GM19324 (cell line): ENCODE data around the gene CDH20.

Source experiments
- ATAC-seq: cut with Tn5 transposase; IDR thresholded peaks from one replicate; pipeline ENCODE4 v1.9.1; 2021; ENCODE audit warnings: mild to moderate bottlenecking, moderate library complexity; ENCODE audit not compliant: unreplicated experiment, low FRiP score

The CDH20 gene

DNA sequence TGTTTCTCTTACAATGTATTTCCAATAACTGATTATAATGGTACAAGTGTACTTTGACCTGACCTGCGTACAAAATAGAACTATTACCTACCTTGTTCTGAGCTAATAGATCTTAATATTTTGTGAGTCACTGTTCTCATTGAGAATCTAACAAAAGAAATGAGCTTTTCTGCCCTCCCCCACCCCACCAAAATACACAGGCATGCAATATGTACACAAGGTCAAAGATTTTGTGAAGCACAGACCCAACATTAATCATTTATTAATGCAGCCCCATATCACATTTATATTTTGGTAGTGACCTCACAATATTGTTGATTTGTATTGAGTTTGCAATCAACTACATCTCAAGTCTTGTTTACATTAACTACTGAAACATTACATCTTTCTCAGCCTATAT lies 86.5 kb downstream of the CDH20 start:
- ATAC-seq, result no peak

GRCh38 chr18:61420218-61420885 lies 87.1 kb downstream of the CDH20 start:
- no peak for ATAC-seq

DNA sequence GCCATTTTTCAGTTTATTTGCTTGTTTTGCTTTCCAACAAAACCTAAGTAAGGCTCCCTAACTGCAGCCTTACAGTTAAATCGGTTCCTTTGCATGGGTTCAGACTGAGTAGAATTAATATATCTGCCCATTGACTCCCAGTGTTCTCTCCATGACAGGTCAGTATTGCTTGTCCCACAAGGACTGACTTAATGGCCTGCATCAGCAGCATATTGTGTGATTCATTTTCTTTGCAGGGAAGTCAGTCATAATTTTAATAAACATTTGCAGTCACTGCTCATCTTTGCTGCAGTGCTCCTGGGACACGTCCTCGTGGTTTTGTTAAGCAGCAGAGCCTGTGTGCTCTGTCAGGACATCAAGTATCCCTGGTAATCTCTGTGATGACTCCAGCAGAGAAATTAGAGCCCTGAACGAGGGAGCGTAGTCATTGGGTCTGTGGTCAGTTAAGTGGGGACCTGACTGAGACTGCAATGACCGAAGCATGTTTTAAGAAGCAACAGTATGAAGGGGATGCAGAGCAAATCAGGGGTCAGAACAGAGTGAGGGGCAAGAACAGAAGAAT lies 93.3 kb downstream of the CDH20 start:
- no peak for ATAC-seq

DNA sequence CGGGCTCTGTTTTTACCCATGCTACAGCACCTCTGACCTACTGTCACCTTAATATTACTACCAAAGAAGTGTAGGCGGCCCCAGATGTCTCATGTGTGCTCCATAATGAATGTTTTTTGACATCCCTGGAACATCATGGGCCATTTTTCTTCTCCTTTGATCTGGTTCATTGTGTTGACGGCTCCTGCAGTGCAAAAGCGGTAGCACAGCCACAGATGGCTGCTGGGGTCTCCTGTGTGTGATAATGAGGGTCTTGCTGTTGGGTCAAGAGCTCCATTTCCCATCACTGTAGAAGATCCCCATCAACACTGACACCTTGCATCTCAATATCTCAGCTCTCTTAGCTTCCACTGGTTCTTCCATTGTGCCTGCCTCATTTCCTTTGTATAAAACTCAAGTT lies 95.0 kb downstream of the CDH20 start:
- no peak for ATAC-seq

- no peak for ATAC-seq
Measured at GRCh38 chr18:61432590-61432989, 99.4 kb downstream of the CDH20 start.

DNA sequence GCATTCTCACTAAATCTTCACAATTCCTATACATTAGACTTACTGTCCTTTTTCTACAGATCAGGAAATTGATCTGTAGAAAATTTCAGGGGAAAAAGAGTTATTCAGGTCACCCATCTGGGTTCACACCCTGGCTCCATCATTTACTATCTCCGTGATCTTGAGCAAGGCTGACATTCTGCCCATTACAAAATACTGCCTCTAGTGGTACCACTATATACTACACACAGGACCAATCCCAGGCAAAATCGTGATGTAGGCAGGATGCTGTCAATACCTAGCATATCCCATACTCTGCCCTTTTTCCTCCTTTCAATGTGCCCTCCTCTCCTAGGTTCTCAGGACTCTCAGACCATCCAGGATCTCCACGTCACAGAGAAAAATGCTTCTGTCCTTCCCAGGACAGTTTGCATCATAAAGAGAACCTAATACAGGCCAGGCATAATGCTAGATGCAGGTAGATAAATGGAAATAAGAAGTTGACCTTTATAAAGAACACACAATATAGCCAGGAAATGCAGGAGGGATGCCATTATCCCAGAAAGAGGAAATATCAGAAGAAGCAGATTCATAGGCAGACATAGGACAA lies 101.9 kb downstream of the CDH20 start:
- peak; percentile 59 for ATAC-seq

DNA sequence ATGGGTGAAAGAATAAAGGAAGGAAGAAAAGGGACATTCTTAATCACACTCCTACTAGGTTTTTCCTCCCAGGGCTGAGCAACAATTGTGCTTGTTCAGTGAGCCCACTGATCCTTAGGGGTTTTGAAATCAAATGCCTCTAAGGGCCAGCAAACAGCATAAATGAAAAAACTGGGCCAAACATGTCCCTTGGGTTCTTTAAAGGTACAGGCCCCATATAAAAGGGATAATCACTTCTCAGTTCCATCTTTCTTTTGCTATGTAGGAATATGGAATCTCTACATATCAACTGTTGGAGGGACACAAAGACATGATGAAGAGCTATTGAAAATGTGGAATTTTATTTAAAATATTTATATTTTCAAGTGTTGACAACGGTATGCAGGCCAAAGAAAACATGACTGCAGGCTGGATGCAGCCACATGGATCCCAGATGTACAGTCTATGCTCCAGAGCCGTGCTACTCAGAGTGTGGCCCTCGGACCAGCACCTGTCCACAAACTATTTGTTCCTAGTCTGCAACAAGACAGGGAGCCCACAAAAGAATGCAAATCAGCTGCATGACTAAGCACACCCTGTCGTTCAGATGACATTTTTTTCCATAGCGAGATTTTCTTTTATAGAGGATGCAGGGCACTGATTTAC lies 110.0 kb downstream of the CDH20 start:
- ATAC-seq, result no peak

- ATAC-seq, result peak; percentile 89
Measured at GRCh38 chr18:61448316-61448715, 115.1 kb downstream of the CDH20 start.

DNA sequence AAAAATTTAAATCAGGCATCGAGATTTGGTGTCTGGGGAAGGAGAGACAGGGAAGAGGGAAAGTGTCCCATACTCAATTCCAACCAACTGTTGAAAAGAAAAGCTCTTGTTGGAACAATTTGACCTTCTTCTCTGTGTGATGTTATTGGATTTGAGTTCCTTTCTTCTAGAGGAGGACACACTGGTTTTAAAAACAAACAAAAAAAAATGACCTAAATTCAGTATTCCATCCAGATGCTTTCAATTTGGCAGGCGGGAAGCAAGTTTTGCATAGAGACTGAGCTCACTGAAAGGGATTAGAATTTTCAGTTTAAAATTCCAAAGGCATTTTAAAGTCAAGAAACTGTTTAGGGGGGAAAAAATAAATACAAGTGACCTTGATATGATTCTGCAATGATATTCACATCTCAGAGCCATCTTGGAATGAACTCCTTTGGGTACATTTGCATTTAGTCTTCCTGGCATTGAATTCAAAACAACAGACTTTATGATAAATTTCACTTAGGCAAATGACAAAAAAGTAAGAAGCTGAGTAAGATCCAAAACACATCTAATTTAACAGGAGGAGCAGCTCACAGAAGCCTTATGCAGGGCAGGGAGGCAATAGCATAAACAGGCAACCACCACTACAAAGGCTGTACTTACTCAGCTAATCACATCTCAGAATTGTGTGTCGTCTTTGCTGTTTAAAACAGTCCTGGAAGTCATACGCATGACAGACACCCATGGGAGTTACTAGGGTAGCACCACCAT lies 126.8 kb downstream of the CDH20 start:
- no peak for ATAC-seq

GRCh38 chr18:61464551-61465142 lies 131.4 kb downstream of the CDH20 start:
- no peak for ATAC-seq

- ATAC-seq, result no peak
Measured at GRCh38 chr18:61466736-61467135, 133.5 kb downstream of the CDH20 start.

DNA sequence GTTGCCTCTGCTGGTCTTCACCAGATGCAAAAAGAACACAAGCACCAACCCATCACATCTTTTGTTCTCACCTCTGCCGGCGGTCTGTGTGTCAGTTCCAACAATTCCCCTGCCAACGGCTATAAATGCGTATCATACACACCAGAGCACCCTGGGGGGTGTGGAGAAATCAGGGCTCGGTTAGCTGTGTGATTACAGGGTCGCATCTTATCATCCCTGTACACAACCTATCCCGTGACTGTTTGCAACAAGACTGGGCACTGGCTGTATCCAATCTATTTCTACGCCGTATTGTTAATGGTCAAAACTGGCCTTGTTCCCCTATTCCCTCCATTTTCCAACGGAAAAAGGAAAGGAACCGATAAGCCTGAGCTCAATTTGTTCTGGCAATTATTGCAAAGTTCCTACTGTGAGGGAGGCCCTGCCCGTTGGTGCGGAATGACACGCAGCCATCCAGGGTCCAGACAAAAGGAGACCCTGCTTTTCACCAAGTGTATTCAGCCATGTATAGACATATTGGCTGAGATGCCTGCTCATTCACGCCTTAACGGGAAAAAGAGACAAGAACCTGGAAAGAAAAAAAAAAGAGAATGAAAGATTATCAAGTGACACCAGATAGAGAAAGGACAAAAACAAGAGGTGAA lies 136.9 kb downstream of the CDH20 start:
- ATAC-seq, result no peak

GRCh38 chr18:61471541-61471940 lies 138.3 kb downstream of the CDH20 start:
- ATAC-seq, result no peak

DNA sequence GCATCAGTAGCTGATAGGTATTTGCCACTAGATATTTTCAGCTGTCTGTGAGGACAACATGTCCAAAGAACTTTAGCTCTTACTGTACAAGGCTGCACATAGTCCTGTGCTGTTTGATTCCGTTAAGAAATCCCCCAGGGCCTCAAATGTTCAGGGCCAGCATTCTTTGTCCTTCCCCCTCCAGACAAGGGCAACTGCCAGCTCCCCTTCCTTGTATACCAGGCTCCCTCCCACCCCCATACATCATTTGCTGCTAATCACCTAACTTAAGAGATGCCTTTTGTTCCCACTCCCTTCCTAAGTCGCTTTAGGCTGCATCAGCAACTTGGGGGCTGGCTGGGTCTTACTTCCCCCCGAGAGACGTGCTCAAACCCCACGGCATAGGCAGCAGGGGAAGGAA lies 138.7 kb downstream of the CDH20 start:
- ATAC-seq, result no peak

- no peak for ATAC-seq
Measured at GRCh38 chr18:61474341-61474740, 141.1 kb downstream of the CDH20 start.

GRCh38 chr18:61474918-61475317 lies 141.7 kb downstream of the CDH20 start:
- no peak for ATAC-seq

DNA sequence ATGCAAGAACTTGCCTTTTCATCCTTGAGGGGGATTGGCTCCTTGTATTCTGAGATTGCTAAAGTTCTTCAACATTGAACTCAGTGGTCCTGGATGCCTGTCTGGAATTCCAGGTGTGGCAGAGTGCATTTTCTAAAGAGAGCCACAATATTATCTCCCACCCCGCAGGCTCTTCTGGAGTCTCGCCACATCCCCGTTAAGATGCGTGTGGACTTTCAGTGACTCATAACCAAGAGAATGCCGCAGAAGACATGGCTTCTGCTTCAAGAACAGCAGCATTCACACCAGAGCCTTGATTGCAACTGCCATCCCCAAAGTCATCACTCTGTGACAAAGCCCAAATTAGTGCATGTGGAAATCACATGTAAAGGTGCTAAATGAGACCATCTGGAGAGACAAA lies 142.7 kb downstream of the CDH20 start:
- ATAC-seq, result no peak

GRCh38 chr18:61489334-61489733 lies 156.1 kb downstream of the CDH20 start:
- no peak for ATAC-seq

GRCh38 chr18:61496374-61496773 lies 163.1 kb downstream of the CDH20 start:
- ATAC-seq, result no peak

DNA sequence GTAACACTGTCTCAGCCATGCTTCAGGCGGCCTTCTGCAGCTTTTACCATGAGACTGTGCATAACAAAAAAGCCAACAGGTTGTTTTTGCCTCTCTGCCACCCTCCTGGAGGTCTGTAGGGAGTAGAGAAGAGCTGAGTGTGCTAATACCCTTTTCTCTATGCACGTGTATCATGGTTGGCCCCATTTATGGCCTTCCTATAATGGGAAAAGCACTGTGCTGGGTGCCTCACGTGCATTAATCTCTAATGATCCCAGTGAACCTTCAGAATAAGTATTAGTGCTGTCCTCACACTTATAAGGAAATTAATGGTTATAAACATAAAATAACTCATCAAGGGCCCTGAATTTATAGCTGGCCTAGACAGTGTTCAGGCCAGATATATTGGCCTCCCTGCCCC lies 164.2 kb downstream of the CDH20 start:
- ATAC-seq, result no peak
